IMR-90 (cell line): ENCODE results near the gene MCRIP2. TPM values are rescaled to one million over a fixed set of nuclear protein-coding genes. Genes with fewer than 3 reads are reported as not detected.

Experiments used
- ATAC-seq: fragments of 200-7000 bp; cut with Tn5 transposase; 2 replicates; pipeline ENCODE4 v1.9.1; 2020; ENCODE audit warnings: low read depth, mild to moderate bottlenecking, moderate library complexity
- BruUV-seq: library from RNA; stranded (reverse); fragments of 400-500 nt; replicated peaks from 2 replicates; lab custom pipeline; 2021; lab: Mats Ljungman, UMichigan
- CTCF ChIA-PET: fragments of 300-600 bp; formaldehyde crosslinking; extraction: SDS; loops from one replicate; lab custom pipeline; 2021; ENCODE audit warnings: antibody characterized with exemption; lab: Yijun Ruan, JAX
- POLR2A ChIA-PET: fragments of 300-600 bp; sonication (Branson Sonifier 250); formaldehyde crosslinking; loops from one replicate; lab custom pipeline; 2022; ENCODE audit warnings: antibody characterized with exemption; ENCODE audit not compliant: unreplicated experiment; lab: Charles Lee
- DNase-seq: peaks from one replicate; pipeline ENCODE4 v3.0.0; 2013
- H2AFZ ChIP-seq: replicated peaks from 2 replicates; pipeline ENCODE3; 2013; ENCODE audit warnings: low read length, mild to moderate bottlenecking; ENCODE audit not compliant: poor library complexity
- H2AK5ac ChIP-seq: 2 replicates; pipeline ENCODE4 v1.6.1; 2013; ENCODE audit warnings: low read depth, low read length, inconsistent platforms
- H2AK9ac ChIP-seq: replicated peaks from 2 replicates; pipeline ENCODE3; 2013; ENCODE audit warnings: mild to moderate bottlenecking, low read depth, low read length, moderate library complexity; ENCODE audit not compliant: poor library complexity
- H2BK120ac ChIP-seq: 2 replicates; pipeline ENCODE4 v1.6.1; 2013; ENCODE audit warnings: low read depth, low read length, inconsistent platforms
- H2BK15ac ChIP-seq: 3 replicates; pipeline ENCODE4 v1.6.1; 2013; ENCODE audit warnings: low read depth, low read length, inconsistent platforms
- H2BK20ac ChIP-seq: 2 replicates; pipeline ENCODE4 v1.6.1; 2013; ENCODE audit warnings: low read depth, mild to moderate bottlenecking, inconsistent platforms, low read length, moderate library complexity
- H2BK5ac ChIP-seq: 2 replicates; pipeline ENCODE4 v1.6.1; 2013; ENCODE audit warnings: mild to moderate bottlenecking, low read depth, low read length, inconsistent platforms; ENCODE audit not compliant: poor library complexity, severe bottlenecking
- H3K14ac ChIP-seq: replicated peaks from 2 replicates; pipeline ENCODE4 v1.6.1; 2013; ENCODE audit warnings: low read depth, low read length, inconsistent platforms
- H3K18ac ChIP-seq: 2 replicates; pipeline ENCODE4 v1.6.1; 2013; ENCODE audit warnings: low read depth, low read length, control low read depth
- H3K23ac ChIP-seq: 2 replicates; pipeline ENCODE4 v1.6.1; 2013; ENCODE audit warnings: low read depth, low read length, inconsistent platforms
- H3K27ac ChIP-seq: 2 replicates; pipeline ENCODE4 v1.5.1; 2013; ENCODE audit warnings: mild to moderate bottlenecking, control low read depth, low read length; ENCODE audit not compliant: insufficient read depth
- H3K27me3 ChIP-seq: 2 replicates; pipeline ENCODE4 v1.6.1; 2013; ENCODE audit warnings: low read length; ENCODE audit not compliant: control insufficient read depth, insufficient read depth
- H3K36me3 ChIP-seq: 2 replicates; pipeline ENCODE4 v1.6.1; 2013; ENCODE audit warnings: low read length, mixed read lengths; ENCODE audit not compliant: control insufficient read depth, insufficient read depth
- H3K4ac ChIP-seq: 2 replicates; pipeline ENCODE4 v1.6.1; 2013; ENCODE audit warnings: low read depth, low read length, inconsistent platforms
- H3K4me1 ChIP-seq: 2 replicates; pipeline ENCODE4 v1.6.1; 2013; ENCODE audit warnings: low read length, mixed read lengths; ENCODE audit not compliant: control insufficient read depth, insufficient read depth
- H3K4me2 ChIP-seq: 2 replicates; pipeline ENCODE4 v1.6.1; 2013; ENCODE audit warnings: low read depth, mild to moderate bottlenecking, control low read depth, low read length, moderate library complexity
- H3K4me3 ChIP-seq: 2 replicates; pipeline ENCODE4 v1.5.1; 2013; ENCODE audit warnings: low read depth, mild to moderate bottlenecking, control low read depth, low read length, moderate library complexity; ENCODE audit not compliant: insufficient read depth
- H3K56ac ChIP-seq: 2 replicates; pipeline ENCODE4 v1.6.1; 2013; ENCODE audit warnings: low read length, inconsistent platforms; ENCODE audit not compliant: insufficient read depth; ENCODE audit errors: extremely low read depth
- H3K79me1 ChIP-seq, 2 experiments: 2 replicates each; pipeline ENCODE4 v1.6.1; 2013; ENCODE audit warnings: low read length in 2 of 2, inconsistent platforms in 1 of 2, low read depth in 1 of 2
- H3K9ac ChIP-seq: 2 replicates; pipeline ENCODE4 v1.6.1; 2013; ENCODE audit warnings: low read depth, low read length, control low read depth
- H3K9me1 ChIP-seq: 2 replicates; pipeline ENCODE4 v1.6.1; 2013; ENCODE audit warnings: low read length, inconsistent platforms; ENCODE audit not compliant: insufficient read depth
- H3K9me3 ChIP-seq: 2 replicates; pipeline ENCODE4 v1.6.1; 2013; ENCODE audit warnings: low read length; ENCODE audit not compliant: control insufficient read depth, insufficient read depth
- H4K20me1 ChIP-seq: 2 replicates; pipeline ENCODE4 v1.6.1; 2013; ENCODE audit warnings: low read length, inconsistent platforms; ENCODE audit not compliant: insufficient read depth
- H4K5ac ChIP-seq: 2 replicates; pipeline ENCODE4 v1.6.1; 2013; ENCODE audit warnings: mild to moderate bottlenecking, low read depth, low read length, control low read depth
- H4K8ac ChIP-seq, 2 experiments: 2 replicates each; pipeline ENCODE4 v1.6.1; 2013; ENCODE audit warnings: low read depth in 2 of 2, low read length in 2 of 2, control low read depth in 1 of 2, inconsistent platforms in 1 of 2
- H4K91ac ChIP-seq: 2 replicates; pipeline ENCODE4 v1.6.1; 2013; ENCODE audit warnings: low read depth, low read length, inconsistent platforms; ENCODE audit not compliant: insufficient read depth
- BHLHE40 ChIP-seq: fragments of 150-350 bp; IDR thresholded peaks from 2 replicates; pipeline ENCODE4 v1.6.1; 2016; ENCODE audit warnings: mild to moderate bottlenecking, low read depth, low read length
- CEBPB ChIP-seq: IDR thresholded peaks from 2 replicates; pipeline ENCODE4 v1.6.1; 2012; ENCODE audit warnings: low read depth, low read length, improper control_type of control experiment
- CTCF ChIP-seq: conservative IDR thresholded peaks from 2 replicates; pipeline ENCODE4 v1.5.1; 2012; ENCODE audit warnings: mild to moderate bottlenecking, low read depth, low read length, improper control_type of control experiment
- FOS ChIP-seq: fragments of 150-350 bp; IDR thresholded peaks from 2 replicates; pipeline ENCODE4 v1.6.1; 2016; ENCODE audit warnings: low read depth, low read length
- MXI1 ChIP-seq: IDR thresholded peaks from 2 replicates; pipeline ENCODE4 v1.6.1; 2012; ENCODE audit warnings: low read depth, mild to moderate bottlenecking, low read length, moderate library complexity, borderline replicate concordance
- WGBS, 2 experiments: methylation state at CpG; one replicate each; pipeline versions ENCODE4 v1.1.5 to v1.1.7; 2013; ENCODE audit warnings: missing lambda C conversion rate in 2 of 2; ENCODE audit not compliant: insufficient read length in 1 of 2; ENCODE audit errors: extremely low coverage in 2 of 2; 5-methylcytosine and 5-hydroxymethylcytosine counted together
- dilution Hi-C: fragments of 300-500 bp; cut with HindIII; formaldehyde crosslinking; loops from one replicate; pipeline ENCODE4 v1.14.3; 2018; ENCODE audit warnings: low sequenced_read_pairs; ENCODE audit not compliant: unreplicated experiment
- in situ Hi-C: fragments of 300-500 bp; cut with MboI; formaldehyde crosslinking; loops from 3 replicates; pipeline ENCODE4 v1.14.3; 2019; ENCODE audit warnings: low sequenced_read_pairs, inconsistent platforms, mixed read lengths
- intact Hi-C: fragments of 100-400 bp; cut with micrococcal nuclease; formaldehyde crosslinking; loops from 2 replicates; pipeline ENCODE4 v1.10.0; 2022
- polyA plus RNA-seq, 3 experiments: library from polyadenylated mRNA; depleted of rRNA; stranded (reverse); fragments of >200 nt; gene quantifications; 2 replicates each; pipeline ENCODE4 v1.2.3, GENCODE V29; 2012; ENCODE audit warnings: low replicate concordance in 1 of 3
- total RNA-seq: library from RNA; depleted of rRNA; stranded (reverse); fragments of >200 nt; gene quantifications from 2 replicates; pipeline ENCODE4 v1.2.3, GENCODE V29; 2012

Gene MCRIP2
- total and polyA plus RNA-seq, 2 of the 4 experiments (the other 2 are of a cell fraction) = 6.3 to 19.6 TPM

GRCh38 chr16:682493-683395 is 41.1 kb downstream of the MCRIP2 start:
- dilution Hi-C loops (no loop called here), intact Hi-C loops (no loop called here), in situ Hi-C loops (no loop called here)
- no peak overlapping the region for H3K9ac ChIP-seq
- H3K4ac ChIP-seq = no peak overlapping the region
- DNase-seq = no peak
- H2AFZ ChIP-seq = no peak overlapping the region
- H4K20me1 ChIP-seq = peaks cover 34% of the 10 kb centered on the region
- BruUV-seq = no TSS peak
- no peak overlapping the region for H2BK120ac ChIP-seq
- TF ChIP-seq BHLHE40 (no peak), CEBPB (no peak), MXI1 (no peak), CTCF (no peak), FOS (no peak)
- H3K27me3 ChIP-seq = no peaks in the 10 kb centered on the region
- peaks cover 40% of the 10 kb centered on the region for H3K36me3 ChIP-seq
- ChIA-PET POLR2A (no interaction called here), CTCF (interaction anchor here (0.7 kb wide), 1 partner anchor 162 kb away, joined by 3 read pairs; no protein-coding TSS in a partner anchor)
- no peak overlapping the region for H2AK5ac ChIP-seq
- no peak overlapping the region for H3K56ac ChIP-seq
- H2AK9ac ChIP-seq = peak overlapping the region; percentile 93
- no peak overlapping the region for H3K27ac ChIP-seq
- no peak overlapping the region for H2BK5ac ChIP-seq
- H3K9me3 ChIP-seq = no peaks in the 10 kb centered on the region
- no peak overlapping the region for H2BK20ac ChIP-seq
- no peak overlapping the region for H3K4me3 ChIP-seq
- no peak overlapping the region for H3K23ac ChIP-seq
- no peak overlapping the region for H4K5ac ChIP-seq
- peak overlapping the region; percentile 85 for H3K4me2 ChIP-seq
- 91% methylated on average over 14 of the region's 36 CpGs; no CpG with 5 or more reads in 1 of the 2 experiments for WGBS, 2 experiments
- no peak overlapping the region for H3K14ac ChIP-seq
- H2BK15ac ChIP-seq = no peak overlapping the region
- no peak overlapping the region for H4K91ac ChIP-seq
- peaks cover 20% of the 10 kb centered on the region for H3K4me1 ChIP-seq
- peaks cover 15% of the 10 kb centered on the region for H3K9me1 ChIP-seq
- H3K79me1 ChIP-seq = peaks cover 9 to 49% of the 10 kb centered on the region in 2 experiments; a peak in 3 of 4 replicates
- no peak overlapping the region for H3K18ac ChIP-seq
- ATAC-seq = no peak
- H4K8ac ChIP-seq = no peak overlapping the region; a peak in 2 of 4 replicates
